Activated CD8-positive, alpha-beta T cell treated with anti-CD3 and anti-CD28 coated beads for 36 hours (primary cell): ENCODE measurements around the gene CORO6. TPM values are rescaled to one million over a fixed set of nuclear protein-coding genes. Genes with fewer than 3 reads are reported as not detected.

Source experiments
- ATAC-seq: fragments of 200-7000 bp; cut with Tn5 transposase; one replicate; pipeline ENCODE4 v1.10.0; 2021; ENCODE audit warnings: mild to moderate bottlenecking, moderate library complexity
- CTCF ChIA-PET: fragments of 350-600 bp; sonication (Branson Sonifier 250); formaldehyde crosslinking; loops from one replicate; lab custom pipeline; 2021; ENCODE audit warnings: antibody characterized with exemption; lab: Charles Lee
- POLR2A ChIA-PET: fragments of 350-600 bp; sonication (Branson Sonifier 250); formaldehyde crosslinking; loops from one replicate; lab custom pipeline; 2021; ENCODE audit warnings: antibody characterized with exemption; lab: Charles Lee
- DNase-seq: peaks from one replicate; pipeline ENCODE4 v3.0.0-alpha.2; 2020
- H3K27ac Mint-ChIP-seq: one replicate; pipeline ENCODE4 v1.8.0; 2021; ENCODE audit warnings: mild to moderate bottlenecking, mixed read lengths
- H3K27me3 Mint-ChIP-seq: one replicate; pipeline ENCODE4 v1.8.0; 2021; ENCODE audit warnings: mixed read lengths
- H3K36me3 Mint-ChIP-seq: one replicate; pipeline ENCODE4 v1.8.0; 2021; ENCODE audit warnings: low read depth, mixed read lengths
- H3K4me1 Mint-ChIP-seq: one replicate; pipeline ENCODE4 v1.8.0; 2021; ENCODE audit warnings: low read depth, mixed read lengths
- H3K4me3 Mint-ChIP-seq: one replicate; pipeline ENCODE4 v1.8.0; 2021; ENCODE audit warnings: mild to moderate bottlenecking, moderate library complexity, mixed read lengths
- H3K9me3 Mint-ChIP-seq: one replicate; pipeline ENCODE4 v1.8.0; 2021; ENCODE audit warnings: mixed read lengths
- intact Hi-C: fragments of 100-400 bp; cut with micrococcal nuclease; formaldehyde crosslinking; loops from one replicate; pipeline ENCODE4 v1.10.0; 2022
- total RNA-seq, 2 experiments: library from RNA; stranded (reverse); gene quantifications; one replicate each; pipeline ENCODE4 v1.2.3, GENCODE V29; 2021
- TF ChIP-seq, protein P1 (sequence below): fragments of 200-600 bp; IDR thresholded peaks from one replicate; pipeline ENCODE4 v1.8.0; 2022; ENCODE audit warnings: antibody characterized with exemption, mild to moderate bottlenecking

The CORO6 gene
- total RNA-seq, 2 experiments from 2014 or later, result 11.6 to 13.0 TPM

DNA sequence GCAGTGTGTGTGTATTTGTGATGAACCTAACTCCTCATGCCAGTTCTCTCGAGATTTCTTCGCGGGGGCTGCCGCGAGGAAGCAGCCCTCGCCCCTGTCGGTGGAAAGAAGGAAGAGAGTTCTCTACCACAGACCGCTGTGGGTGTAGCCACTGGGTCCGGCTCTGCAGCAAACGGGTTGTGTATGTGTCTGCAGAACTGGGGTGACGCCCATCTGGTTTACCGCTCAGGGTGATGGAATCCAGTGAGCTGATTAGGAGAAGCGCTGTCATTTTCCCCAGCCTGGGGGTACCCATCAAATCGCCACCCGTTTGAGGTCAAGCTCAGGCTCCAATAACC is 7.7 kb downstream of the CORO6 start:
- Mint-ChIP-seq H3K4me3 (peak overlapping the region; percentile 84), H3K27ac (peak overlapping the region; percentile 49), H3K36me3 (no peaks in the 10 kb centered on the region), H3K9me3 (no peaks in the 10 kb centered on the region), H3K4me1 (peaks cover 35% of the 10 kb centered on the region), H3K27me3 (peaks cover 2% of the 10 kb centered on the region)
- ATAC-seq (peak; percentile 15), DNase-seq (peak; percentile 80)
- intact Hi-C loops, result loop anchor here (5.0 kb wide), 1 partner anchor 33 kb away; no protein-coding TSS in a partner anchor
- ChIA-PET POLR2A (interaction anchor here (0.9 to 4.2 kb wide), 6 partner anchors 23 to 145 kb away, joined by 3 to 32 read pairs (median 4); partner anchors contain the start of gene ANKRD13B), CTCF (interaction anchor here (0.9 to 8.5 kb wide), 12 partner anchors 8 to 316 kb away, joined by 3 to 172 read pairs (median 11); partner anchors contain the start of genes ABHD15, ANKRD13B, GIT1 and SSH2)
- TF ChIP-seq, protein P1, sequence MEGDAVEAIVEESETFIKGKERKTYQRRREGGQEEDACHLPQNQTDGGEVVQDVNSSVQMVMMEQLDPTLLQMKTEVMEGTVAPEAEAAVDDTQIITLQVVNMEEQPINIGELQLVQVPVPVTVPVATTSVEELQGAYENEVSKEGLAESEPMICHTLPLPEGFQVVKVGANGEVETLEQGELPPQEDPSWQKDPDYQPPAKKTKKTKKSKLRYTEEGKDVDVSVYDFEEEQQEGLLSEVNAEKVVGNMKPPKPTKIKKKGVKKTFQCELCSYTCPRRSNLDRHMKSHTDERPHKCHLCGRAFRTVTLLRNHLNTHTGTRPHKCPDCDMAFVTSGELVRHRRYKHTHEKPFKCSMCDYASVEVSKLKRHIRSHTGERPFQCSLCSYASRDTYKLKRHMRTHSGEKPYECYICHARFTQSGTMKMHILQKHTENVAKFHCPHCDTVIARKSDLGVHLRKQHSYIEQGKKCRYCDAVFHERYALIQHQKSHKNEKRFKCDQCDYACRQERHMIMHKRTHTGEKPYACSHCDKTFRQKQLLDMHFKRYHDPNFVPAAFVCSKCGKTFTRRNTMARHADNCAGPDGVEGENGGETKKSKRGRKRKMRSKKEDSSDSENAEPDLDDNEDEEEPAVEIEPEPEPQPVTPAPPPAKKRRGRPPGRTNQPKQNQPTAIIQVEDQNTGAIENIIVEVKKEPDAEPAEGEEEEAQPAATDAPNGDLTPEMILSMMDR, result peak; percentile 21

DNA sequence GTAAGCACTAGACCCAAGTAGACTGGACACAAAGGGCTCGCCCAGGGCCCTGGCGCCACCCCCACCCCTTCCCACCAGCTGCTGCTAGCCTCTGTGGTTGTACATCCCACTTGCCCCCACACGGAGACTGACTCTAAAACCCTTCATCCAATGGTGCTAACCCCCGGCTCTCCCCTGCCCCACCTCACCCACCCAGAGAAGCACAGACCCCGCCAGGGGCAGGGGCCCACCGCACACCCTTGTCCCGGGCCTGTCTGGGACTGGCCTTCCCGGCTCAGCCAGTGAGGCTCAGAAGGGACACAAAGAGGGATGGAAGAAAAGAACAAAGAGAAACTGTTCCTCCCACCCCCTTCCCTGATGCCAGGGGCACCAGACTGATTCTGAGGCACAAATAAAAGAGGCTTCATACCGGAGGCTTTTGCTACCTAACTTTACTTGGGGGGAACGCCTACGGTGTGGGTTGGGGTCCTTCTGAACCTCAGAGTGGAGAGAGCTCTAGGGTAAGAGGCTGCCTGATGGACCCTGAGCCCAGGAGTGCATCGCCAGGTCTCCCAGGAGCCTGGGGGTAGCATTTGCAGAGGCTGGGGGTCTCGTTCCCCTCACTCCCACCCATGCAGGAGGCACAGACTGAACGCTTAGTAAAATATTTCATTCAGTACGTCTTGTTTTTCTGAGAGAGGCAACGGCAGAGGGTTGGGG is 8.2 kb downstream of the CORO6 start:
- H3K4me1 Mint-ChIP-seq, result peaks cover 35% of the 10 kb centered on the region
- H3K27ac Mint-ChIP-seq, result peak overlapping the region; percentile 49
- H3K9me3 Mint-ChIP-seq, result no peaks in the 10 kb centered on the region
- TF ChIP-seq, protein P1, result no peak
- DNase-seq (no peak), ATAC-seq (no peak)
- H3K27me3 Mint-ChIP-seq, result peaks cover 2% of the 10 kb centered on the region
- intact Hi-C loops, result loop anchor here (5.0 kb wide), 1 partner anchor 32 kb away; no protein-coding TSS in a partner anchor
- CTCF ChIA-PET, result interaction anchor here (1.4 to 8.5 kb wide), 8 partner anchors 10 to 316 kb away, joined by 3 to 172 read pairs (median 13); partner anchors contain the start of genes ABHD15, ANKRD13B, GIT1 and SSH2
- no peaks in the 10 kb centered on the region for H3K36me3 Mint-ChIP-seq
- peak overlapping the region; percentile 84 for H3K4me3 Mint-ChIP-seq
- POLR2A ChIA-PET, result interaction anchor here (1.3 to 4.2 kb wide), 6 partner anchors 9 to 47 kb away, joined by 3 to 32 read pairs (median 6); partner anchors contain the start of genes ABHD15, ANKRD13B and CORO6

DNA sequence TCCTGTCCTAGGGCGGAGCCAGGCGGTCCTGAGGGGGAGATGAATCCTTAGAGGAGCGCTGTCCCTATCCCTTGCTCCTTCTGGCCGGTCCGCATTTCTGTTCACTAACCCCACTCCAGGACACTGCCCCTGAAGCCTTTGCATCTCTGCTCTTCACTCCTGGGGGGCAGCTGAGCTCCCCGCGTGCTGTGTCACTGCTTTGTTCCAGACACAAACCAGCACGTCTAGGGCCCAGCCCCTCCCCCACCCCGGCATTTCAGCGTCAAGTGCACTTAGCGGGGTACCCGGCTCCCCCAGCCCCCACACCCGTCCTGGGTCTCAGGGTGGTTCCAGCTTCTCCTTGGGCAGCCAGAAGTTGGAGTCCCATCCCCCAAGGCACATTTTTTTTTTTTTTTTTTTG is 8.9 kb downstream of the CORO6 start:
- intact Hi-C loops, result no loop called here
- ATAC-seq (no peak), DNase-seq (no peak)
- TF ChIP-seq, protein P1, result no peak
- CTCF ChIA-PET, result interaction anchor here (1.0 to 8.5 kb wide), 11 partner anchors 11 to 317 kb away, joined by 3 to 172 read pairs (median 8); partner anchors contain the start of genes ABHD15, ANKRD13B, GIT1 and SSH2
- POLR2A ChIA-PET, result interaction anchor here (0.8 to 3.4 kb wide), 5 partner anchors 9 to 47 kb away, joined by 3 to 19 read pairs (median 5); partner anchors contain the start of genes ABHD15 and CORO6
- Mint-ChIP-seq H3K36me3 (no peaks in the 10 kb centered on the region), H3K4me3 (peak overlapping the region; percentile 24), H3K27ac (no peak overlapping the region), H3K9me3 (no peaks in the 10 kb centered on the region), H3K27me3 (peaks cover 2% of the 10 kb centered on the region), H3K4me1 (peaks cover 32% of the 10 kb centered on the region)

DNA sequence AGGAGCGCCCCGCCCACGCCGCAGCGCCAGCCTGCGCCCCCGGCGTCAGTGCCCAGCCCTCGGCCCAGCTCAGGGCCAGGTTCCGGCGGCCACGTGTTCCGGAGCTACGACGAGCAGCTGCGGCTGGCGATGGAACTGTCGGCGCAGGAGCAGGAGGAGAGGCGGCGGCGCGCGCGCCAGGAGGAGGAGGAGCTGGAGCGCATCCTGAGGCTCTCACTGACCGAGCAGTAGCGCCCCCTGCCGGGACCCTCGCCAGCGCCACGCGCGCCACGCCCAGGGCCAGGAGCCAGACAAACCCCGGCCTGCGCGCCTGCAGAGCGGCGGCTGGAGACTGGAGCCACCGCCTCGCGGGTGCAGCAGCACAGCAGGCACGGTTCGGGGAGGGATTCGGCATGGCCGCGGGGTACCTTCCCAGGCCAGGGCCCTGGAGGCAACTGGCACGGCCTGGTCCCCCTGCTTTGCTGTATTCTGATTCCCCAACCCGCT is 9.3 kb downstream of the CORO6 start:
- H3K27ac Mint-ChIP-seq, result no peak overlapping the region
- TF ChIP-seq, protein P1, result peak; percentile 89
- peak; percentile 45 for ATAC-seq
- POLR2A ChIA-PET, result interaction anchor here (0.8 to 3.4 kb wide), 5 partner anchors 10 to 46 kb away, joined by 3 to 19 read pairs (median 5); partner anchors contain the start of genes ABHD15 and CORO6
- peaks cover 31% of the 10 kb centered on the region for H3K4me1 Mint-ChIP-seq
- intact Hi-C loops, result no loop called here
- peaks cover 2% of the 10 kb centered on the region for H3K27me3 Mint-ChIP-seq
- no peak overlapping the region for H3K4me3 Mint-ChIP-seq
- DNase-seq, result peak; percentile 97
- CTCF ChIA-PET, result interaction anchor here (0.6 to 8.5 kb wide), 15 partner anchors 9 to 317 kb away, joined by 3 to 172 read pairs (median 5); partner anchors contain the start of genes ABHD15, ANKRD13B, GIT1 and SSH2
- H3K9me3 Mint-ChIP-seq, result no peaks in the 10 kb centered on the region
- no peaks in the 10 kb centered on the region for H3K36me3 Mint-ChIP-seq
